ENCODE data around the gene MMAB. TPM values are rescaled to one million over a fixed set of nuclear protein-coding genes. Genes with fewer than 3 reads are reported as not detected.
A peak's percentile ranks its signal among the peaks of the same experiment; 100 is the strongest.
"Not testable (repeated sequence)": the region's sequence is repeated elsewhere in the genome, so short reads cannot be mapped to it uniquely, and the experiment has no call there.

MMAB gene
- total and polyA plus RNA-seq, 2 donors = 15.9 to 26.7 TPM

DNA sequence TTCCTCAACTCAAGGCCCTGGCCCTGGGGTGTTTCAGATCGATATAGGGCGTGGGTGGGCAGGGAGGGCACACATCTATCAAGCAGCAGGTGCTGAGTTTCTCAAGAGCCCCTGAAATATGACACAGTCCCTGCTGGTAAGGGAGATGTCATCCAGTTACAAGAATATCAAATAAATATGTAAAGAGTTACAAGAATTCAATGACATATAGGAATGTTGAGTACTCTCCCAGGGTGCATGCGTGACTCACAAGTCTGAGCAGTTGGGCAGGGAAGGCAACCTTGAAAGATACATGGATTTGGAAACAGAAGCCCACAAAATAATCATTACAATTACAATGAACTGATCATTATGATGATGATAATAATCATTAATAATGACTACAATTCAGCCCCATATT, 35.5 kb upstream of the MMAB start:
- DNase-seq (ENCODE audit: extremely low spot score) = no peak
- WGBS = 95% methylated on average over 3 of the region's 3 CpGs
- Histone ChIP-seq H3K4me3 (ENCODE audit: low read depth, low read length) (no peak overlapping the region), H3K4me1 (ENCODE audit: insufficient read depth) (no peaks in the 10 kb centered on the region), H3K27ac (ENCODE audit: low read depth) (no peak overlapping the region), H3K36me3 (ENCODE audit: insufficient read depth) (no peaks in the 10 kb centered on the region)

DNA sequence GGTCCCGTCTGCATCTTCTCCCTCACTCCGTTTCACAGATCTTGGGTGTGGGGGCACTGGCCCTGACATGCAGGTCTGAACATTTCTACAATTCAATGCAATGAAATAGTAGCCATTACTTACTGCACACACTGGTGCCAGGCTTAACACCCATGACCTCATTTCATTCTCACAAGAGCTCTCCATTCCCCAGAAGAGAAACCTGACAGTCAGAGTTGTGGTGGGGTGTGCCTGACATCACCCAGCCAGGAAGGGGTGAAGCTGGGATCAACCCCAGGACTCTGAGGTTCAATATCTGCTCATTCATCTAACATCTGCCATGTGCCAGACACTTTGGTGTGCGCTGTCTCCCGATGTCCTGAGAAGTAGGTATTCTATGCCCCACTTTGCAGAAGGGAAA, 35.0 kb upstream of the MMAB start:
- Histone ChIP-seq H3K27ac (ENCODE audit: low read depth) (no peak overlapping the region), H3K36me3 (ENCODE audit: insufficient read depth) (no peaks in the 10 kb centered on the region), H3K4me1 (ENCODE audit: insufficient read depth) (no peaks in the 10 kb centered on the region), H3K4me3 (ENCODE audit: low read depth, low read length) (no peak overlapping the region)
- WGBS = 79% methylated on average over 4 of the region's 4 CpGs
- DNase-seq (ENCODE audit: extremely low spot score) = no peak

DNA sequence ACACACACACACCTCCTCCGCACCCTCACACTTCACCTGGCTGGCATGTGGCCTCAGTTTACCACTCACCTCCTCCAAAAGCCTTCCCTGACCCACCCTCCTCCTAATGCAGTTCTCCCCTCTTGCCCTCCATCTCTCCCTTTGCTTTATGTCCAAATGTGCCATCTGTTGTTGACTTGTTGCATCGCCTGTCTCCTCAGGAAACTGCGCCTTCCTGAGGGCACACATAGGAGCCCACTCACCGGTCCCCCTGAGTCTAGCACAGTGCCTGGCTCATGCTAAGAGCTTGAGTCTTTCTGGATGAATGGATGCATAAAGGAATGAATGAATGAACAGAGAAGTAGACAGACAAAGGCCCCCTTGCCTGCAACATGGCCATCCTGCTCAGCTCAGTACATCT, 34.3 kb upstream of the MMAB start:
- no peaks in the 10 kb centered on the region for H3K36me3 ChIP-seq (ENCODE audit: insufficient read depth)
- no peak overlapping the region for H3K27ac ChIP-seq (ENCODE audit: low read depth)
- DNase-seq (ENCODE audit: extremely low spot score) = no peak
- no peak overlapping the region for H3K4me3 ChIP-seq (ENCODE audit: low read depth, low read length)
- 96% methylated on average over 4 of the region's 4 CpGs for WGBS
- no peaks in the 10 kb centered on the region for H3K4me1 ChIP-seq (ENCODE audit: insufficient read depth)

DNA sequence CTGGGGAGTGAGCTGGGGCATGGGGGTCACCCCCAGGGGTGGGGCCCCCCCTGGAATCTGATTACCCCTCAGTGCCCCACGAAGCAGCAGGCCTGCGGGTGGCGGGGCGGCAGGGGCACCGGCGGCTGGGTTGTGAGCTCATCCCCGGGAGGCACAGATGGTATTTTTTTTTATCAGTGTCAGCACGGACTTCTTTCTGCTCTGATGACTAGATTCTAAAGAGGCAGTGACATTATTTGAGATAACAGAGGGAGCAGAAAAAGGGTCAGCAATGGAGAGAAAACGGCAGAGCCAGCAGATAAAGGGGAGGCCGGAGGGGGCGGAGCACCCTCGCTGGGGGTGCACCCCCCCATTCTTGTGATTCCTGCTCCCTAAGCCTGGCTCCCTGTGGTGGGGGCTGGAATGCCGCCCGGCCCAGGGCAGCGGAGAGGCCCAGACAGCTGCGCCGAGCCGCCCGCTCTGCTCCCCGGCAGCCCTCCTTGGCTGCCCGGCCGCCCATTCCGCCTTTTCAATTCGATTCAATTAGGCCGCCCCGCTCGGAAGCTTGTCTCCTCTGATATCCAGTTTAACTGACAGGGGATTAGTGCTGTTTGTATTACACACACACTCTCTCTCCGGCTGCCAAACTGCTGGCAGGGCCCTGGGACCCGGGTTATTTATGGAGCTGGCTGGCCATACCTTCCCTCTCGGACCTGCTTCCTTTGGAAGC, 33.2 kb upstream of the MMAB start:
- peak; percentile 49 for DNase-seq (ENCODE audit: extremely low spot score)
- 15% methylated on average over 30 of the region's 30 CpGs for WGBS
- H3K4me1 ChIP-seq (ENCODE audit: insufficient read depth) = no peaks in the 10 kb centered on the region
- H3K36me3 ChIP-seq (ENCODE audit: insufficient read depth) = no peaks in the 10 kb centered on the region
- H3K27ac ChIP-seq (ENCODE audit: low read depth) = no peak overlapping the region
- no peak overlapping the region for H3K4me3 ChIP-seq (ENCODE audit: low read depth, low read length)

DNA sequence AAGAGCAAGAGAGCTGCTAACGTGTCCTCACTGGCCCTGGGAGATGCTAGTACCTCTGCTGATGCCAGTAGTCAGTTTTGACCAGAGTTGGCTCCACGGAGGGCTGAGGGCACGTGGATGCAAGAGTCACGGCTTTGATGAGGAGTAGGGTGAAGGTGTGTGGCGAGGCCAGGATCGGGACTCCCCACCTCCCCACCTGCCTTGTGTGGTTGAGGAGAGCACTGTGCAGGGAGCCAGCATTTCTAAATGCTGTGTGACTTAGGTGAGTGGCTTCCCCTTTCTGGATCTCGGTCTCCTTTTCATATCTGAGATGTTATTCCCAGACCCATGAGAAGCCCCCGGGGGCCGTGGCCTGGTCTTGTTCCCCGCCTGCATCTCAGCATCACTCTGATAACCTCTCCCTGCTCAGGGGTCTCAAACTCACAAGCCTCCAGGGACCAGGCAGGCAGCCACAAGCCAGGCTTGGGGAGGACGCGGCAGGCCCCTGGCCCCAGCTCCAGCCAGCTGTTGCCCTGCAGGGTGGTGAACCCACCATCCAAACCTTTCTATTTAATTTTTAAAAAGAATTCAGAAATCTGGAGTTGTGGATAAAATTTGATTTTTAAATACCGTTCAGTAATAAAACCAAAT, 32.4 kb upstream of the MMAB start:
- no peak overlapping the region for H3K4me3 ChIP-seq (ENCODE audit: low read depth, low read length)
- H3K27ac ChIP-seq (ENCODE audit: low read depth) = no peak overlapping the region
- H3K4me1 ChIP-seq (ENCODE audit: insufficient read depth) = no peaks in the 10 kb centered on the region
- DNase-seq (ENCODE audit: extremely low spot score) = no peak
- H3K36me3 ChIP-seq (ENCODE audit: insufficient read depth) = no peaks in the 10 kb centered on the region
- 86% methylated on average over 13 of the region's 13 CpGs for WGBS

DNA sequence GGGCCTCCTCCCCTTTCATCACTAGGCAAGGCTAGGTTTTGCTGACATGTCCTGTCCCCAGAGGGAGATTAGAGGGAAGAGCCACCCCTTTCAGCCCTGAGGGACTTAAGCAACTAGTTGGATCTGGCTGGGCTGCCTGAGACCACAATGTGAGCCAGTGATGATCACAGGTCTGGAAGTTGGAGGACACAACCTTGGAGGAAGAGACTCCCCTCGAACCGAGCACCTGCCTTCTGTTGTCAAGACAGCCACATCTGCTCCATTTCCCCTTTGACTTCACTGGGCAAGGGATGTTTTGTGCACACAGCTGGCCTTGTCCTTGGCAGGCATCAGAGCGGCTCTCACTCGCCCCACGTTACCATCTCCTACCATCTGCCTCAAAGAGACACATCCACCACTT, 31.7 kb upstream of the MMAB start:
- Histone ChIP-seq H3K4me3 (ENCODE audit: low read depth, low read length) (no peak overlapping the region), H3K4me1 (ENCODE audit: insufficient read depth) (no peaks in the 10 kb centered on the region), H3K36me3 (ENCODE audit: insufficient read depth) (no peaks in the 10 kb centered on the region), H3K27ac (ENCODE audit: low read depth) (no peak overlapping the region)
- WGBS = 83% methylated on average over 5 of the region's 5 CpGs
- DNase-seq (ENCODE audit: extremely low spot score) = no peak

DNA sequence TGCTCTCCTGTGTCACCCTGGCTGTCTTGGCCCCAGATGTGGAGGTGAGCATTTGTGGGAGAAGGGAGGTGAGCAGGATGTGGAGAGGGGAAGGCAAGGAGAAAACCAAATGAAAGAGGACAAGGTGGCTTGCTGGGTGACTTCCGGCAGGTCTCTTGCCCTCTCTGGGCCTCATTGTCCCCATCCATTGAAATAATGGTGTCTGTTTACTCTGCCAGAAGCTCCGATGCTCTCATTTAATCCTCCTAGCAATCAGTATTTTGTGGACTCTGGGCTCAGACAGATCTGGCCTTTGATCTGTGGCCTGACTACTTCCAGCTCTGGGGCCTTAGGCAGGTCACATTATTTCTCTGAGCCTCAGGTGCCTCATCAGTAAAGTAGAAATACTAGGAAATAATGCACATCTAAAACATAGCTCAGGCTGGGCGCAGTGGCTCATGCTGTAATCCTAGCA, 30.9 kb upstream of the MMAB start:
- no peak overlapping the region for H3K4me3 ChIP-seq (ENCODE audit: low read depth, low read length)
- DNase-seq (ENCODE audit: extremely low spot score) = no peak
- H3K27ac ChIP-seq (ENCODE audit: low read depth) = no peak overlapping the region
- 94% methylated on average over 3 of the region's 3 CpGs for WGBS
- H3K4me1 ChIP-seq (ENCODE audit: insufficient read depth) = no peaks in the 10 kb centered on the region
- H3K36me3 ChIP-seq (ENCODE audit: insufficient read depth) = no peaks in the 10 kb centered on the region

DNA sequence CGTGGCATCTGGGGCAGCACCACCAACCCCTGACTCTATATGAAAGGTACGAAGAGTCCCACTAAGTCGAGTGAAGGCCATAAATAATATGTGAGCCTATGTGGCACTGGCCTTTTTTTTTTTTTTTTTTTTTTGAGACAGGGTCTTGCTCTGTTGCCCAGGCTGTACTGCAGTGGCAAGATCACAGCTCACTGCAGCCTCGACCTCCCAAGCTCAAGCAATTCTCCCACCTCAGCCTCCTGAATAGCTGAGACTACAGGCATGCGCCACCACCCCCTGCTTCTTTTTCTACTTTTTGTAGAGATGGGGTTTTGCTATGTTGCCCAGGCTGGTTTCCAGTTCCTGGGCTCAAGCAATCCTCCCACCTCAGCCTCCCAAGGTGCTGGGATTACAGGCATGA, 28.8 kb upstream of the MMAB start:
- WGBS = 94% methylated on average over 5 of the region's 5 CpGs
- not testable (repeated sequence) for H3K27ac ChIP-seq (ENCODE audit: low read depth); H3K4me1 ChIP-seq (ENCODE audit: insufficient read depth); DNase-seq (ENCODE audit: extremely low spot score); H3K4me3 ChIP-seq (ENCODE audit: low read depth, low read length); H3K36me3 ChIP-seq (ENCODE audit: insufficient read depth)

DNA sequence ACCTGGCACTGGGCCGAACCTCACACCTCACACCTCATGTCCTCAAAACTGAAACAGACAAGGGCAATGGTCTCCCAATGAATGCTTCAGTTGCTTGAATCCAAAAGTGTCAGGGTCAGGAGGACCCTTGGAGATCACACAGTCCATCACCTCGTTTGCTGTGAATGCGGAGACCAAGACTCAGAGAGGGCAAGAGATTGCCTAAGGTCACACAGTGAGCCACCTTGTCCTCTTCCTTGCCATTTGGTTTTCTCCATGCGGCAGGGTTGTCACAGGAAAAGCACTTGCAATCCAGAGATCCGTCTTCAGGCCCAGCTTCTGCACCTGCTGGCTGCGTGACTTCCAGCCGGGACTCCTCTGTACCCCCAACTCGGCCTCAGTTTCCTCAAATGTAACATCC, 28.3 kb upstream of the MMAB start:
- Histone ChIP-seq H3K36me3 (ENCODE audit: insufficient read depth) (no peaks in the 10 kb centered on the region), H3K27ac (ENCODE audit: low read depth) (no peak overlapping the region), H3K4me1 (ENCODE audit: insufficient read depth) (no peaks in the 10 kb centered on the region), H3K4me3 (ENCODE audit: low read depth, low read length) (no peak overlapping the region)
- WGBS = 92% methylated on average over 8 of the region's 8 CpGs
- no peak for DNase-seq (ENCODE audit: extremely low spot score)

DNA sequence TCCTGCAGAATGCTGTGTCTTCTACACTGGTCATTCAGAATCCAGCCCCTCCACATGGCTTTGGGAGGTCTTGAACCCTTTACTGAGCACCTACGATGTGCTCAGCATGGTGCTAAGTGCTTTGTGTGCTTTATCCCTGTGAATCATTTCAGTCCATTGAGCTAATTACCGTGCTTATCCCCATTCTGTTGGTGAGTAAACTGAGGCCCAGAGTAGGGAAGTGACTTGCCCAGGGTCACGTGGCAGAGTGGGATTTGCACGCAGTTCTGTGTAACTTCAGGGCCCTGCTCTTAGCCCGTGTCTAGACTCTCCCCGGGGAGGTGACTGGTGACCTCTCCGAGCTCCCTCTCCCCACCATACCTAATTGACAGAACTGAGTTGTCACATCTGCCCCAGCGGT, 27.7 kb upstream of the MMAB start:
- Histone ChIP-seq H3K4me1 (ENCODE audit: insufficient read depth) (no peaks in the 10 kb centered on the region), H3K4me3 (ENCODE audit: low read depth, low read length) (no peak overlapping the region), H3K36me3 (ENCODE audit: insufficient read depth) (no peaks in the 10 kb centered on the region), H3K27ac (ENCODE audit: low read depth) (no peak overlapping the region)
- WGBS = 90% methylated on average over 8 of the region's 8 CpGs
- DNase-seq (ENCODE audit: extremely low spot score) = no peak

DNA sequence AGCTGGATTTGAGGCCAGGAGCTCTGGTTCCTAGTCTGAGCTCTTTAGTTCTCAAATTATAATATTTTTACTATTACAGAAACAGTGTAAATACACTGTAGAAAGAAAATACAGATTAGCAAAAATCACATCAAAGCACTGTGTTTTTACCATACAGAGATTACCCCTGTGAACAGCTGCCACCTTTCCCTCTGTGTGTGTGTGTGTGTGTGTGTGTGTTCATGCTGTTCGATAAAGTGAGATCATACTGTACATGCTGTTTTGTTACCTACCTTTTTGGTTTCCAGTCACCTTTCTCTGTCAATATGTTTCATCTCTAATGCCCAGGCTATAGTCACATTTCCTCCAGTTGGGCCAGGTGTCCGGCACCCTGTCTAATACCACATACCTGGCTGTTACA, 27.2 kb upstream of the MMAB start:
- no peak for DNase-seq (ENCODE audit: extremely low spot score)
- no peak overlapping the region for H3K4me3 ChIP-seq (ENCODE audit: low read depth, low read length)
- no peaks in the 10 kb centered on the region for H3K4me1 ChIP-seq (ENCODE audit: insufficient read depth)
- no peaks in the 10 kb centered on the region for H3K36me3 ChIP-seq (ENCODE audit: insufficient read depth)
- no peak overlapping the region for H3K27ac ChIP-seq (ENCODE audit: low read depth)
- 92% methylated on average over 2 of the region's 2 CpGs for WGBS

DNA sequence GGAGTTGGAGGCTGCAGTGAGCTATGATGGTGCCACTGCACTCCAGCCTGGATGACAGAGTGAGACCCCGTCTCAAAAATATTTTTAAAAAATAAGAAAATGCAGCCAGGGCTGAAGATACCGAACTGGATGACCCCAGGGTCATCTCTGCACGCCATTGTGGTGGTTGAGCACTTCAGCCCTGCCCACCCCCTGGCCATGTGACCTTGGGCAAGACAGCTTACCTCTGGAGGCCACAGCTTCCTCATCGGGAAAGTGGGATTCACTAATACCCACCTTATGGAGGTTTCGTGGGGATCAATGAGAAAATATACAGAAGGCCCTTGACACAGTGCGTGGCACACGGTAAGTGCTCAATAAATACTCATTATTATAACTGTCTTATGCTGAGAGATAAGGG, 25.8 kb upstream of the MMAB start:
- no peaks in the 10 kb centered on the region for H3K36me3 ChIP-seq (ENCODE audit: insufficient read depth)
- H3K4me1 ChIP-seq (ENCODE audit: insufficient read depth) = no peaks in the 10 kb centered on the region
- no peak overlapping the region for H3K4me3 ChIP-seq (ENCODE audit: low read depth, low read length)
- no peak for DNase-seq (ENCODE audit: extremely low spot score)
- H3K27ac ChIP-seq (ENCODE audit: low read depth) = no peak overlapping the region
- WGBS = 81% methylated on average over 7 of the region's 7 CpGs

DNA sequence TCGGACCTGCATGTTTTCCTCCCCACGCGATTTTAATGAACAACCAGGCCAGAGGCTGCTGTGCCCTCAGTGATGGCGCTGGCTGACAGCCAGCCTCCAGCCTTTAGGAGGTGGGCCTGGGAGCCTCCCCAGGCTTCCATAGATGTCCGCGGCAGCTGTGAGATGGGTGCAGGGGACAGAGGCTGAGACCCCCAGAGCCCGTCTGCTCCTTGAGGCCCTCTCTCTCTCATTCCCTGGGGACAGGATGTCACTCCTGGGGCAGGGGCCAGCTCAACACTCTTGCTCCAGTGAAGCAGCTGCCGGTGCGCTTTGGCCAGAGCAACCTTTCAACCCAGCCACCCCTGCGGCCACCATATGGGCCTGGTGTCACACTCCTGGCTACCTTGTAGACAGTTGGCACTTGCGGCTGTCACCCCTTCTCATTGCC, 25.1 kb upstream of the MMAB start:
- no peak for DNase-seq (ENCODE audit: extremely low spot score)
- no peak overlapping the region for H3K27ac ChIP-seq (ENCODE audit: low read depth)
- H3K4me3 ChIP-seq (ENCODE audit: low read depth, low read length) = no peak overlapping the region
- H3K4me1 ChIP-seq (ENCODE audit: insufficient read depth) = no peaks in the 10 kb centered on the region
- no peaks in the 10 kb centered on the region for H3K36me3 ChIP-seq (ENCODE audit: insufficient read depth)
- WGBS = 76% methylated on average over 11 of the region's 11 CpGs

DNA sequence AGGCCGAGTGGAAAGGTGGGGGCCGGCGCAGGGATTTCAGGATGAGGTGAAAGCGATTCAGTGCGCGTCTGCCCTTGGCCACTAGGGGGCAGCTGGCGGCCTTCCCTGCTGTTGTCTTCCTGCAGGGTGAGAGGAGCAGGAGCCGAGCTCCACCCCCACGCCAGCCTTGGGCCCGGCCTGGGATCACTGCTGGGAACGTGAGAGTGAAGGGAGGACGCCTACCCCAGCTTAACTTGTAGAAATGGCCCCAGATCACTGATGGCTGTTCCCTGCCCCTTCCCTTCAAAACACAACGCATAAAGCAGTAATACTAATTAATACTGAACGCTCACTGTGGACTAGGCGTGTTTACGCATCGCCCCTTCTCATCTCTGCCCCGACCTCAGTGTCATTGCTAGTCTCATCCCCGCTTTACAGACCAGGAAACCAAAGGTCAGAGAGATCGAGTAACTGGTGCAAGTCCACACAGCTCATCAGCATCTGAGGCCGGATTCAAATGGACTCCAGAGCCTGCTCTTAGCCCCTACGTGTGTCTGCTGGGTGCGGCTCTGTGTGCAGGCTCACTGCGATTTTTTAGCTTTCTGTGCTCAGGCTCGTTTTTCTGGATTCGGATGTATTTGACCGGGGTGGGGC, 24.6 kb upstream of the MMAB start:
- H3K4me3 ChIP-seq (ENCODE audit: low read depth, low read length) = no peak overlapping the region
- no peak overlapping the region for H3K27ac ChIP-seq (ENCODE audit: low read depth)
- H3K36me3 ChIP-seq (ENCODE audit: insufficient read depth) = no peaks in the 10 kb centered on the region
- peak; percentile 74 for DNase-seq (ENCODE audit: extremely low spot score)
- no peaks in the 10 kb centered on the region for H3K4me1 ChIP-seq (ENCODE audit: insufficient read depth)
- WGBS = 39% methylated on average over 27 of the region's 27 CpGs

Measured in urinary bladder (tissue), 4 donors.